MM.1S (cell line): ENCODE measurements around the gene PIH1D1.

Experiments
- DNase-seq: peaks from one replicate; pipeline ENCODE4 v3.0.0-alpha.2; 2015
- H2AFZ ChIP-seq: fragments of 300-600 bp; sonication (generic); 2 replicates; pipeline ENCODE4 v1.6.0; 2016; ENCODE audit warnings: antibody characterized with exemption, low read length
- H3F3A ChIP-seq: fragments of 300-600 bp; sonication (generic); 2 replicates; pipeline ENCODE4 v1.6.1; 2016; ENCODE audit warnings: mild to moderate bottlenecking, antibody characterized with exemption, low read length, moderate library complexity, mixed read lengths; ENCODE audit not compliant: insufficient read depth
- H3K27ac ChIP-seq: fragments of 300-600 bp; sonication (generic); 2 replicates; pipeline ENCODE4 v1.5.1; 2016; ENCODE audit warnings: mild to moderate bottlenecking, low read length
- H3K27me3 ChIP-seq: fragments of 300-600 bp; sonication (generic); replicated peaks from 2 replicates; pipeline ENCODE4 v1.6.0; 2016; ENCODE audit warnings: low read length; ENCODE audit not compliant: insufficient read depth
- H3K36me3 ChIP-seq: fragments of 300-600 bp; sonication (generic); replicated peaks from 2 replicates; pipeline ENCODE4 v1.6.1; 2016; ENCODE audit warnings: mild to moderate bottlenecking, low read length, mixed read lengths; ENCODE audit not compliant: insufficient read depth
- H3K4me1 ChIP-seq: fragments of 300-600 bp; sonication (generic); 2 replicates; pipeline ENCODE4 v1.6.1; 2016; ENCODE audit warnings: low read length, mixed read lengths
- H3K4me2 ChIP-seq: fragments of 300-600 bp; sonication (generic); 2 replicates; pipeline ENCODE4 v1.6.0; 2016; ENCODE audit warnings: low read depth, low read length
- H3K4me3 ChIP-seq: fragments of 300-600 bp; sonication (generic); 2 replicates; pipeline ENCODE4 v1.5.1; 2016; ENCODE audit warnings: low read length, mixed read lengths
- H3K79me2 ChIP-seq: fragments of 300-600 bp; sonication (generic); 2 replicates; pipeline ENCODE4 v1.6.1; 2016; ENCODE audit warnings: mixed run types, low read length, mixed read lengths
- H3K9ac ChIP-seq: fragments of 300-600 bp; sonication (generic); 2 replicates; pipeline ENCODE4 v1.6.1; 2016; ENCODE audit warnings: low read length, mixed read lengths
- H3K9me2 ChIP-seq: fragments of 300-600 bp; sonication (generic); replicated peaks from 2 replicates; pipeline ENCODE4 v1.6.1; 2016; ENCODE audit warnings: mild to moderate bottlenecking, low read length, mixed read lengths; ENCODE audit not compliant: insufficient read depth
- H3K9me3 ChIP-seq: fragments of 300-600 bp; sonication (generic); replicated peaks from 2 replicates; pipeline ENCODE4 v1.6.1; 2016; ENCODE audit warnings: mild to moderate bottlenecking, low read length, mixed read lengths; ENCODE audit not compliant: insufficient read depth
- H4K20me1 ChIP-seq: fragments of 300-600 bp; sonication (generic); 2 replicates; pipeline ENCODE4 v1.6.1; 2016; ENCODE audit warnings: mild to moderate bottlenecking, low read length, moderate library complexity, mixed read lengths; ENCODE audit not compliant: insufficient read depth
- CTCF ChIP-seq: fragments of 300-600 bp; sonication (generic); IDR thresholded peaks from 2 replicates; pipeline ENCODE4 v1.5.1; 2016; ENCODE audit warnings: antibody characterized with exemption, low read length, mixed read lengths
- EZH2 ChIP-seq: fragments of 300-600 bp; sonication (generic); optimal IDR thresholded peaks from 2 replicates; pipeline ENCODE3; 2017; ENCODE audit warnings: low read depth, mild to moderate bottlenecking, antibody characterized with exemption, low read length, mixed read lengths
- EZH2phosphoT487 ChIP-seq: fragments of 300-600 bp; sonication (generic); IDR thresholded peaks from 2 replicates; pipeline ENCODE4 v1.6.1; 2018; ENCODE audit warnings: antibody characterized with exemption, low read length

The PIH1D1 gene

GRCh38 chr19:49415102-49415809 is 36.4 kb downstream of the PIH1D1 start:
- H3K9ac ChIP-seq: no peak overlapping the region
- H3K79me2 ChIP-seq: no peaks in the 10 kb centered on the region
- H4K20me1 ChIP-seq: no peaks in the 10 kb centered on the region
- H3F3A ChIP-seq: no peaks in the 10 kb centered on the region
- no peak for DNase-seq
- H3K4me1 ChIP-seq: no peaks in the 10 kb centered on the region
- peaks cover 74% of the 10 kb centered on the region for H3K27me3 ChIP-seq
- no peak overlapping the region for H3K4me2 ChIP-seq
- no peaks in the 10 kb centered on the region for H3K9me2 ChIP-seq
- no peak overlapping the region for H3K27ac ChIP-seq
- no peak for TF ChIP-seq EZH2
- no peak for TF ChIP-seq CTCF
- TF ChIP-seq EZH2phosphoT487: no peak
- no peaks in the 10 kb centered on the region for H3K36me3 ChIP-seq
- no peaks in the 10 kb centered on the region for H3K9me3 ChIP-seq
- H3K4me3 ChIP-seq: no peak overlapping the region
- H2AFZ ChIP-seq: no peak overlapping the region

- H3K27ac ChIP-seq: no peak overlapping the region
- no peaks in the 10 kb centered on the region for H3K9me2 ChIP-seq
- peaks cover 7% of the 10 kb centered on the region for H3K4me1 ChIP-seq
- no peak overlapping the region for H3K4me2 ChIP-seq
- no peaks in the 10 kb centered on the region for H3K79me2 ChIP-seq
- peaks cover 64% of the 10 kb centered on the region for H3K27me3 ChIP-seq
- no peaks in the 10 kb centered on the region for H3K9me3 ChIP-seq
- TF ChIP-seq CTCF (no peak), EZH2phosphoT487 (no peak), EZH2 (no peak)
- no peaks in the 10 kb centered on the region for H4K20me1 ChIP-seq
- no peaks in the 10 kb centered on the region for H3F3A ChIP-seq
- H3K9ac ChIP-seq: no peak overlapping the region
- no peak overlapping the region for H3K4me3 ChIP-seq
- H3K36me3 ChIP-seq: no peaks in the 10 kb centered on the region
- no peak overlapping the region for H2AFZ ChIP-seq
- DNase-seq: no peak
Measured at GRCh38 chr19:49414256-49414655, 37.4 kb downstream of the PIH1D1 start.

- no peak overlapping the region for H3K4me3 ChIP-seq
- no peaks in the 10 kb centered on the region for H3K9me2 ChIP-seq
- peaks cover 8% of the 10 kb centered on the region for H3K4me1 ChIP-seq
- TF ChIP-seq EZH2: no peak
- TF ChIP-seq EZH2phosphoT487: no peak
- TF ChIP-seq CTCF: no peak
- no peaks in the 10 kb centered on the region for H4K20me1 ChIP-seq
- H3K27ac ChIP-seq: no peak overlapping the region
- H3K27me3 ChIP-seq: peaks cover 55% of the 10 kb centered on the region
- no peaks in the 10 kb centered on the region for H3F3A ChIP-seq
- no peaks in the 10 kb centered on the region for H3K9me3 ChIP-seq
- no peaks in the 10 kb centered on the region for H3K79me2 ChIP-seq
- DNase-seq: no peak
- no peak overlapping the region for H2AFZ ChIP-seq
- no peak overlapping the region for H3K9ac ChIP-seq
- no peak overlapping the region for H3K4me2 ChIP-seq
- H3K36me3 ChIP-seq: no peaks in the 10 kb centered on the region
Measured at GRCh38 chr19:49413348-49413747, 38.3 kb downstream of the PIH1D1 start.
